GM12878 (cell line): Measurements from ENCODE around the gene PRSS36.

Experiments used
- EP300 ChIP-seq, 2 experiments: fragments of 150-350 bp in 1 of 2; IDR thresholded peaks; 2 replicates each; pipeline ENCODE4 v1.6.1; 2011 to 2012; ENCODE audit warnings: low read depth in 2 of 2, low read length in 2 of 2, borderline replicate concordance in 1 of 2, improper control_type of control experiment in 1 of 2, inconsistent platforms in 1 of 2; ENCODE audit not compliant: control insufficient read depth in 1 of 2
- ESRRA ChIP-seq: IDR thresholded peaks from 2 replicates; pipeline ENCODE4 v1.6.1; 2012; ENCODE audit warnings: mild to moderate bottlenecking, low read length, improper control_type of control experiment
- EZH2 ChIP-seq: IDR thresholded peaks from 2 replicates; pipeline ENCODE4 v1.6.1; 2012; ENCODE audit warnings: low read depth, mild to moderate bottlenecking, control low read depth, inconsistent platforms, low read length, borderline replicate concordance; ENCODE audit not compliant: control insufficient read depth
- PAX8 ChIP-seq: fragments of 450-650 bp; IDR thresholded peaks from 2 replicates; pipeline ENCODE4 v1.6.1; 2017; ENCODE audit warnings: mild to moderate bottlenecking, moderate library complexity
- POLR2AphosphoS5 ChIP-seq: IDR thresholded peaks from 2 replicates; pipeline ENCODE4 v1.6.1; 2011; ENCODE audit warnings: mild to moderate bottlenecking, low read length, inconsistent platforms
- RAD21 ChIP-seq: IDR thresholded peaks from 2 replicates; pipeline ENCODE4 v1.6.1; 2011; ENCODE audit warnings: mild to moderate bottlenecking, low read depth, low read length, moderate library complexity; ENCODE audit not compliant: insufficient read depth
- SUZ12 ChIP-seq: fragments of 200-600 bp; sonication (generic); IDR thresholded peaks from one replicate; pipeline ENCODE4 v1.6.1; 2018; ENCODE audit warnings: antibody characterized with exemption, mild to moderate bottlenecking; ENCODE audit not compliant: unreplicated experiment
- TF ChIP-seq, protein P1 (sequence below), 3 experiments: IDR thresholded peaks in 2 of 3; conservative IDR thresholded peaks in 1 of 3; 2 replicates each; pipeline ENCODE4 v1.5.1; 2011; ENCODE audit warnings: low read depth in 3 of 3, low read length in 3 of 3, mild to moderate bottlenecking in 3 of 3, control low read depth in 2 of 3, moderate library complexity in 2 of 3, inconsistent platforms in 1 of 3, mixed read lengths in 1 of 3; ENCODE audit not compliant: control insufficient read depth in 2 of 3, insufficient read depth in 1 of 3; ENCODE audit errors: extremely low read depth in 1 of 3

DNA sequence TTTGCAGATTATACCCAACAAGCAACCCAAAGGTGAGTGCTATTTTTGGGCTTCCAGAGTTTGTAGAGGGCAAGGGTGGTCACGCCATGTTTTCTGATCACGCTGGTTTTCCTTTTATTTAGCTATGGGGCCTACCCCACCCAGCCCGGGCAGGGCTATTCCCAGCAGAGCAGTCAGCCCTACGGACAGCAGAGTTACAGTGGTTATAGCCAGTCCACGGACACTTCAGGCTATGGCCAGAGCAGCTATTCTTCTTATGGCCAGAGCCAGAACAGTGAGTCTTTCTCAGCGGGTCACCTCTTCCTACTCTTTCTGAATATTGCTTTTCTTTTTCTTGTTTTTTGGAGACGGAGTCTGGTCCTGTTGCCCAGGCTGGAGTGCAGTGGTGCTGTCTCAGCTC, 32.5 kb upstream of the PRSS36 start:
- TF ChIP-seq, protein P1, sequence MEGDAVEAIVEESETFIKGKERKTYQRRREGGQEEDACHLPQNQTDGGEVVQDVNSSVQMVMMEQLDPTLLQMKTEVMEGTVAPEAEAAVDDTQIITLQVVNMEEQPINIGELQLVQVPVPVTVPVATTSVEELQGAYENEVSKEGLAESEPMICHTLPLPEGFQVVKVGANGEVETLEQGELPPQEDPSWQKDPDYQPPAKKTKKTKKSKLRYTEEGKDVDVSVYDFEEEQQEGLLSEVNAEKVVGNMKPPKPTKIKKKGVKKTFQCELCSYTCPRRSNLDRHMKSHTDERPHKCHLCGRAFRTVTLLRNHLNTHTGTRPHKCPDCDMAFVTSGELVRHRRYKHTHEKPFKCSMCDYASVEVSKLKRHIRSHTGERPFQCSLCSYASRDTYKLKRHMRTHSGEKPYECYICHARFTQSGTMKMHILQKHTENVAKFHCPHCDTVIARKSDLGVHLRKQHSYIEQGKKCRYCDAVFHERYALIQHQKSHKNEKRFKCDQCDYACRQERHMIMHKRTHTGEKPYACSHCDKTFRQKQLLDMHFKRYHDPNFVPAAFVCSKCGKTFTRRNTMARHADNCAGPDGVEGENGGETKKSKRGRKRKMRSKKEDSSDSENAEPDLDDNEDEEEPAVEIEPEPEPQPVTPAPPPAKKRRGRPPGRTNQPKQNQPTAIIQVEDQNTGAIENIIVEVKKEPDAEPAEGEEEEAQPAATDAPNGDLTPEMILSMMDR (IDR thresholded peaks at IDR 0.05 in 2 of 3, conservative IDR thresholded peaks at IDR 0.05 in 1 of 3; ENCODE audit: control insufficient read depth in 2 of 3, extremely low read depth in 1 of 3, insufficient read depth in 1 of 3, low read depth in 3 of 3, low read length in 3 of 3): no peak
- TF ChIP-seq PAX8: no peak
- no peak for TF ChIP-seq RAD21
- TF ChIP-seq SUZ12: no peak
- TF ChIP-seq EZH2: no peak
- no peak for TF ChIP-seq ESRRA
- TF ChIP-seq EP300 (IDR thresholded peaks at IDR 0.05; ENCODE audit: borderline replicate concordance in 1 of 2, control insufficient read depth in 1 of 2, low read depth in 2 of 2, low read length in 2 of 2): no peak
- no peak for TF ChIP-seq POLR2AphosphoS5
